22Rv1 (cell line): Measurements from ENCODE around the gene BBS1.

Source experiments
- H3K27ac ChIP-seq: fragments of 450-650 bp; 2 replicates; pipeline ENCODE4 v1.5.1; 2017
- CTCF ChIP-seq: fragments of 450-650 bp; IDR thresholded peaks from 2 replicates; pipeline ENCODE4 v1.5.1; 2017; ENCODE audit warnings: mild to moderate bottlenecking
- ZFX ChIP-seq: fragments of 450-650 bp; IDR thresholded peaks from 2 replicates; pipeline ENCODE4 v1.6.1; 2017; ENCODE audit warnings: antibody characterized with exemption, borderline replicate concordance

BBS1 gene

GRCh38 chr11:66498506-66498905 is 11.9 kb upstream of the BBS1 start:
- peak overlapping the region; percentile 25; the same call in 1 of the 2 replicates for H3K27ac ChIP-seq
- no peak for TF ChIP-seq CTCF
- TF ChIP-seq ZFX: no peak

DNA sequence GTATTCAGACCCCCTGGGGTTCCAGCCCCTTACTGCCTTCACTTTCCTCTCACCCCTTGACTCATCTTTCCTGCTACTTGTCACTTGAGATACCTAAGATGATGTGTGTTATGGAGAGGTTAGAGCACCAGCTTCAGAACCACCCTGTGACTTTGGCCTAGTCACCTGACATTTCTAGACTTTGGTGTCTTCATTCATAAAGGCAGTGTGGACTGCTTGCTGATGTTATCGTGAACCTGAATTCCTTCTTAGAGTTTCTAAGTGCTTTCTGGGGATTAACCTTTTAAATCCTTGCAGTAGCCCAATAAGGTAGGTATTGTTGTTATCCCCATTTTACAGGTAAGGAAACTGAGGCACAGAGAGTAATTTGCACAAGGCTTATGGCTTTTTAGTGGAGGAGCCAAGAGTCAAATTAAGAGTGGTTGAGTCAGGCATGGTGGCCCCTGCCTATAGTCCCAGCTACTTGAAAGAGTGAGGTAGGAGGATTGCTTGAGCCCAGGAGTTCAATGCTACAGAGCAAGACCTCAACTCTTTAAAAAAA is 5.1 kb upstream of the BBS1 start:
- no peak overlapping the region for H3K27ac ChIP-seq
- TF ChIP-seq CTCF: no peak
- no peak for TF ChIP-seq ZFX

- TF ChIP-seq CTCF (no peak), ZFX (no peak)
- H3K27ac ChIP-seq: no peak overlapping the region
These were observed 1.3 kb upstream of the BBS1 start for GRCh38 chr11:66509131-66509561.

- peak overlapping the region; percentile 65 for H3K27ac ChIP-seq
These were observed 530 bp downstream of the BBS1 start for GRCh38 chr11:66510990-66511339.

DNA sequence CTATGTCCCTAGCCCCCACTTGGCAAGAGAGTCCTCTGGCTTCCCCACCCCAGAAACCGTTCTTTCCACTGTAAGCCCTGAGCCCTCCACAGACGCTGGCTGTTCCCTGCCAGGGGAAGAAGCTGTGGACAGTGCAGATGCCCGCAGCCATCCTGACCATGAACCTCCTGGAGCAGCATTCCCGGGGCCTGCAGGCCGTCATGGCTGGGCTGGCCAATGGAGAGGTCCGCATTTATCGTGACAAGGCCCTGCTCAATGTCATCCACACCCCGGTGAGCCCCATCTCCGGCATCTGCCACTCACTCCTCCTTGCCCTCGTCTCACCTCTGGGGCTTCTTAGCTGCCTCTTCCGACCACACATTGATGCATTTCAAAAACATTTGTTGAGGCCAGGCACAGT is 13.2 kb downstream of the BBS1 start:
- no peak overlapping the region for H3K27ac ChIP-seq
- no peak for TF ChIP-seq CTCF

More at GRCh38 chr11:66510990-66511339, 530 bp downstream of the BBS1 start:
- no peak for TF ChIP-seq ZFX
- no peak for TF ChIP-seq CTCF

- H3K27ac ChIP-seq: no peak overlapping the region
- TF ChIP-seq CTCF (no peak), ZFX (no peak)
These were observed 14.0 kb downstream of the BBS1 start for GRCh38 chr11:66524304-66525040.

GRCh38 chr11:66529069-66529468 is 18.6 kb downstream of the BBS1 start:
- TF ChIP-seq CTCF (no peak), ZFX (no peak)
- no peak overlapping the region for H3K27ac ChIP-seq
